ENCODE measurements around the gene SDF2L1.

- no peak for TF ChIP-seq CTCF (conservative IDR thresholded peaks at IDR 0.05)
- TF ChIP-seq ZFX (IDR thresholded peaks at IDR 0.05) = no peak
These were observed 17.9 kb downstream of the SDF2L1 start for GRCh38 chr22:21659864-21660525.
